Muscle of back (tissue), 11 donors: Measurements from ENCODE around the gene RNF151. TPM values are rescaled to one million over a fixed set of nuclear protein-coding genes. Genes with fewer than 3 reads are reported as not detected.
A peak's percentile ranks its signal among the peaks of the same experiment; 100 is the strongest.

Experiments
- DNase-seq, 3 donors: peaks; one replicate each; pipeline versions ENCODE4 v3.0.0 to v3.0.0-alpha.2; 2013
- polyA plus RNA-seq, 10 donors: library from polyadenylated mRNA; unstranded; fragments of 120-200 nt; gene quantifications; one replicate each; pipeline ENCODE4 v1.2.1, GENCODE V29; 2013; ENCODE audit not compliant: insufficient read length in 10 of 10

RNF151 gene
- polyA plus RNA-seq, 10 donors: not detected

DNA sequence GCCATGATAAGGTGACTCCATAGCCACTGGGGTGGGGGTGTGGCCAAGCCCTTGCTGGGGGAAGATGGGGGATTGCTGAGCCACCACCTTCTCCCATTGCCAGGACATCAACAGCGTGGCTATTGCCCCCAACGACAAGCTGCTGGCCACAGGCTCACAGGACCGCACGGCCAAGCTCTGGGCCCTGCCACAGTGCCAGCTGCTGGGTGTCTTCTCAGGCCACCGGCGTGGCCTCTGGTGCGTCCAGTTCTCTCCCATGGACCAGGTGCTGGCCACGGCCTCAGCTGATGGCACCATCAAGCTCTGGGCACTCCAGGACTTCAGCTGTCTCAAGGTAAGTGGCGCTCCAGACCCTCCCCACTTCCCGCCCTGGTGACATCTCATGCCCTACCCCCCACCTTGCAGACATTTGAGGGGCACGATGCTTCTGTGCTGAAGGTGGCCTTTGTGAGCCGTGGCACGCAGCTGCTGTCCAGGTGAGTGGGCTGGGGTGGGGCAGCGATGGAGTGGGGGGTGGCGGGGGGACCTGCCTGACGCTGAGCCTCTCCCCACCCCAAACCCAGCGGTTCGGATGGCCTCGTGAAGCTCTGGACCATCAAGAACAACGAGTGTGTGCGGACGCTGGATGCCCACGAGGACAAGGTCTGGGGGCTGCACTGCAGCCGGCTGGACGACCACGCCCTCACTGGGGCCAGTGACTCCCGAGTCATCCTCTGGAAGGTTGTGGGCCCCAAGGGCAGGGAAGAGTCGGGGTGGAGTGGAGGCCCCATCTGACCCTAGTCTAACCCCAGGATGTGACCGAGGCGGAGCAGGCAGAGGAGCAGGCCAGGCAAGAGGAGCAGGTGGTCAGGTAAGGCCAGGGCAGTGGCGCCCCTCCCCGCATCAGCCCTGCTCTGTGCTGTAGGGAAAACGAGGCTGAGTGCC lies 10.6 kb downstream of the RNF151 start:
- DNase-seq: no peak

DNA sequence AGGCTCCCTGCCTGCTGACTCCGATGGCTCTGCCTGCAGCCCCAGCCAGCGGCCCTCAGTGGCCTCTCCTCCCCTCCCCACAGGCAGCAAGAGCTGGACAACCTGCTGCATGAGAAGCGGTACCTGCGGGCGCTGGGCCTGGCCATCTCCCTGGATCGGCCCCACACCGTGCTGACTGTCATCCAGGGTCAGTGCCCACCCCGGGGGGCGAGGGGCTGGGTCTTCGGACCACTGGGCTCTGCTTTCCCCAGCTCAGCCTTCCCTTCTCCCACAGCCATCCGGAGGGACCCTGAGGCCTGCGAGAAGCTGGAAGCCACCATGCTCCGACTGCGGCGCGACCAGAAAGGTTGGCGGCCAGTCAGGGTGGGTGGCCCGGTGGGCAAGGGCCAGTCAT lies 11.2 kb downstream of the RNF151 start:
- no peak for DNase-seq

DNA sequence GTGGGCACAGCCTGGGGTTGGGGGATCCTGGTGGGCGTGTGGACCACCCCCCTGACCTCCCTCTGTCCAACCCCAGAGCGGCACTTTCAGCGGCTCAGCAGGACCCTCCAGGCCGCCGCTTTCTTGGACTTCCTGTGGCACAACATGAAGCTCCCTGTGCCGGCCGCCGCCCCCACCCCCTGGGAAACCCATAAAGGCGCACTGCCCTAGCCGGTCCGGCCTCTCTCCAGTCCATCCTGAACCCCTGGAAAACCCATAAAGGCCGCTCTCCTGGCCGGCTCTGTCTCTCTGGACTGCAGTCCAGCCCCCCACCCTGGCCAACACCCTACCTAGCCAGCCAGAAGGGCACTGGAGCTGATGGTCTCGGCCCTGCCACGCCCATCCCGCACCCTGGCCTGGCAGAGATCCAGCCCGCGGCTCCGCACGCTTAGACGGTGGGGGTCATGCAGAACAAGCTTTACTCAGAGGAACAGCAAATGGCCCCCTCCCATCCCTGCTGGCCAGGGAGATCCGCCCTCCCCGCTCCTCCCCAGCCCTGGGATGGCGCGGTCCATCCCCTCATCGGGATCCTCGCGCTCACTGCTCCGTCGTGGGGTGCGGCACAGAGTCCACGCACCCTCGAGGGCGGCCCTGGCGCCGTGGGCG lies 11.9 kb downstream of the RNF151 start:
- DNase-seq: no peak

DNA sequence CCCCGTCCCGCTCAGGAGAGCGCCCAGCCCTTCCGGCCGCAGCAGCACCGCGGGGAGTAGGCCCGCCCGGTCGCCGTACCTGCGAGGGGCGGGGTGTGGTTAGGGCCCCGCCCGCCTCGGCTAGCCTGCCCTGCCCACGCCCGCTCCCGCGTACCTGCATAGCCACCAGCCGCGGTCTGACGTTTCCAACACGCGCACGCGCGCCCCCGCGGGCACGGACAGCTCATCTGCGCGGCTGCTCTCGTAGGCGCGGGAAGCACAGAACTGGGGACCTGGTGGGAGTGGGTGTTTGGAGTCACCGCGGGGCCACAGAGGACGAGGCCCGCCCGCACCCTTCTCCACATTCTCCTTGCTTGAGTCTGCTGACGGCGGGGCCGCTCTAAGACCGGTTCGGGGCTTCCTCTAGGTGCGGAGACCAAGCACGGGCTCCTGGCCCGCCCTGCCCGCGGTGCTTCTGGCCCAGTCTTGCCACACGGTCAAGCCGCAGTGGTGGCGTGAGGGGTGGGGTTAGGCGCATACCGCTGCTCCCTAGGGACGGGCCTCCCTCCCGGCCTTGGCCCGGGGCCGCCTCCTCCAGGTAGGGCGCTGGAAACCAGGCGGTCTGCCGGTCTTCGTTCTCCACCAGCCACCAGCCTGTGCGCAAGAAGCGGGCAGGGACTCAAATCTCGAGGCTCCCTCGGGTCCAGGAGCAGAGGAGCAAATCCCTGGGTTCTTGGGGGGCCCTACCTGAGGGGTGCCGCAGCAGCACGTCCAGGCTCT lies 12.8 kb downstream of the RNF151 start:
- DNase-seq: no peak

DNA sequence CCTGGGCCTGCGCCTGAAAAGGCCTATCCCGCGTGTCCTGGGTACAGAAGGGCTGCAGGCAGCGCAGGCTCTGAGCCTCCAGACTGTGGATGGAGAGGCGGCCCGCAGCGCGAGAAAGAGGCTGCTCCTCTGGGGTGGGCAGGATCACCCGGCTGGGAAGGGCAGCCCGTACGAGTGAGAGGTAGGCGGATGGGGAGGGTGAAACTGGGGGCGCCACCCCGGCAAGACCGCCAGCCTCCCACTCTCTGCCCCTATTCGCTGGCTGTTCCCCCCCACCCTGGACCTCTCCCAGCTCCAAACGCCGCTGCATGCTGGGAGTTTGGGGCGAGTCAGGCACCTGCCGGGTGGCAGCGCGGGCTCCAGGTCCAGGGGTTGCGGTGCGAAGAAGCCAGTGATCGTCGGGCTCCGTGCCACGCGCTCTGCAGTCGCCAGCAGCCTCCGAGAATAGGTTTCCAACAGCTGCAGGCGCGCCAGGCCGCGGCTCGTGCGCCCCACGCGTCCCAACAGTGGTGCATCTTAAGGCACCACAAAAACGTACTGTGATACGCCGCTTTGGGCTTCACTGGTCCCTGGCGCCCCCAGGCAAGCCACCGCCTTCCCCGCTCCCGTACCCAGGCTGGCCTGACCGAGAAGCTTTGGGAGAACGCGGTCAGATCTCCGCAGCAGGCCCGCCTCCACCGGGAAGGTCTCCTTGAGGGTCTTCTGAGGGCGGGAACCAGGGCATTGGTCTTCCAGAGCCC lies 13.5 kb downstream of the RNF151 start:
- no peak for DNase-seq

DNA sequence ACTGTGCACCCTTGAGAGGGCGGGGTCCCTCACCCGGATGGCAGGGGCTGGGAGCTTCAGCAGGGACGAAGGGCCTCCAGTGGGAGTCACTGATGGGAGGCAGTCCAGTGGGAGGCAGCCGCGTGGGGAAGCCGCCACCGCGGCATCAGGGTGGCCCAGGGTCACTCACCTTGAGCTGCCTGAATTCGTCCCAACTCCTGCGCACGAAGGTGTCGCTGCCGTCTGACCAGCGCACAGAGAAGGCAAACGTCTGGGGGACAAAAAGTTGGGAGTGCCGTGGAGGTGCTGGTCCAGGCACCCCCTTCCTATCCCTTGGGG lies 14.1 kb downstream of the RNF151 start:
- DNase-seq: no peak

DNA sequence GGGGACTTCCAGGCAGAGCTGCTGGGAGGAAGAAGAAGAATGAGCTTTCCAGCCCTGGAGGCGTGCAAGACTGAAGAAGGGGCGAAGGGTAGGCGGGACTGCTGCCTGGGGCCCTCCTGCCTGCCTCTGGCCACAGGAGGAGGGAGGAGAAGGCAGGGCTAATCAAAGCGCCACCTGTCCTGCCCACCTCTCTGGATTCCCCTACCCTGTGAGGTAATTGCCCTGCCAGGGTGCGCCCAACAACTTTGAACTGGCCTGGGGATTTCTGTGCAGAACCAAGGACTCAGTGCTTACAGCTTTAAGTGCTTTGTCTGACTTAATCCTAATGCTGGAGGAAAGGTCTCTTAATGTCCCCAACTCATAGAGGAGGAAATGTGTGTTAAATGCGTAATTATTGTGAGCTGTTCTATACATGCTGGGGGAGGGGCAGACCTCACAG lies 14.8 kb downstream of the RNF151 start, which contains the start of gene NOXO1:
TSS of gene NOXO1 (minus strand) at position 72 of the 439 bp plus-strand sequence. CDS start 290 bp downstream, outside the sequence.
- no peak for DNase-seq

DNA sequence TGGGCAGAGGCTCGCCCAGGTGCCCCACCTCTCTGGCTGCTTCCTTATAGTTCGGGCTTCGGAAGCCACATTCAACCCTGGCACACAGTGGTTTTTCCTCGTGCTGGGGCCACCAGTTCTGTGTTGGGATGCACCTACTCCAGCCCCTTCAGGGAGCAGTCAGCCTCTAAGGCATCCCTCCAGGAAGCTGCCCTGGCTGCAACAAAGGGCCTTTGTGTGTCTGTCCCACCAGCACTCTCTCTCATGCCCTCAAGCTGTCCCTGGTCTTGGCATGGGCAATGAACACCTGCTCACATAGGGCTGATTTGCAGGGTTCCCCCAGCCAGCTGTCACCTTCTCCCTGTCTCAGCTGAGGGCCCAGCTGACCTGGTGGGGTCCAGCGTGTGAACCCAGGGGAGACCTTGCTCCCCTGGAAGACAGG lies 15.4 kb downstream of the RNF151 start:
- DNase-seq: no peak

DNA sequence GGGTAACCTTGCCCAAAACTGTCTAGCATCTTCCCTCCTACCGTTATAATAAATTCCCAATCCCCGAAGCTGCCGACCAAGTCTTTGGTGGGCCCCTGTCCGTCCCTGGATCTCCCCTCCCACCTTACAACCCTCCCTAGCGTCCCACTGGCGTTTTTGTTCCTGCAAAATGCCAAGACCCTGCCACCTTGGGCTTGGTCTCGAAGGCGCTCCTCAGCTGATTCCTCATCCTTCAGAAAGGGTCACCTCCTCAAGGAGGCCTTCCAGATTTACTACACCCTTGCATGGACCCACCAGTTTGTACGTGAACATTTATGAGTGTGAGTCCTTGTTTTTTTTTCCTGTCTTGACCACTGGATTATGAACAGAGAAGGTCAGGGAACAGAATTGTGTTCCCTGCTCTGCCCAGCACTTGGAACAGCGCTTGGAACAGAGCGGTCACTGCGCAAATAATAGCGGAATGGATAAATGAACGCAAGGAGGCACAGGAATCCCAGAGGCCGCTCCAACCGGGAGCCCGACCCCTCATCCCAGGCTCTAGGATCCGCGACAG lies 16.4 kb downstream of the RNF151 start:
- DNase-seq: no peak

DNA sequence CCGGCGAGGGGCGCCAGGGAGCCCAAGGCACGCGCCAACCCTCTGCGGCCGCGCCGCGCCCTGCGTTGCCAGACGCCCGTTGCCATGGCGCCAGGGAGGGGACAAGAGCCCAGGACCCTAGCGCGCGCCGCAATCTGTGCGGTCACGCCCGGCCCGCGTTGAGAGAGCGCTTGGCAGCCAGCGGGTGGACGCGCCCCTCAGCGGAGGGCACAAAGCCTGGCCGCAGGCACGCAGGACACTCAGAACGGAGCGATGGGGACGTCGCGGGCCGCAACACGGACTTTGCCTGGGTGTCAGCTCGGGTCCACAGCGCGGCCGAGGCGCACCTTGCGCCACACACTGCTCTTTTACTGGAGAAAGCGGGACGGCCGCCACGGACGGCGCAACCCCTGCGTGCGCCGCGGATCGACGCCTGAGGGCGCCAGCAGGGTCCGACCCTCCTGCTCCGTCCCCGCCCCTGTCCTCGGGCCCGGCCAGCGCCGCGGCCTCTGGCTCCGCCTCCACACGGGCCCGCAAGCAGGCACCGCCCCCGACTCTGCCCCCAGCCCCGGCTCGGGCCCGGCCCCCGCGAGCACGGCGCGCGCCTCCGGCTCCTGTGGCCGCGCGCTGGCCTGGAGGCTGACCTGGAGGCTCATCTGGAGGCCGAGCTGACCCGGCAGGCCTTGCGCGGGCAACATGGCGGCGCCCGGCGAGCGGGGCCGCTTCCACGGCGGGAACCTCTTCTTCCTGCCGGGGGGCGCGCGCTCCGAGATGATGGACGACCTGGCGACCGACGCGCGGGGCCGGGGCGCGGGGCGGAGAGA lies 17.1 kb downstream of the RNF151 start, which contains the start of gene GFER:
TSS of gene GFER (plus strand) at position 650 of the 803 bp plus-strand sequence. CDS start at position 676, 26 bp downstream.
- DNase-seq: peak; percentile 89 to 96 (median 95)

DNA sequence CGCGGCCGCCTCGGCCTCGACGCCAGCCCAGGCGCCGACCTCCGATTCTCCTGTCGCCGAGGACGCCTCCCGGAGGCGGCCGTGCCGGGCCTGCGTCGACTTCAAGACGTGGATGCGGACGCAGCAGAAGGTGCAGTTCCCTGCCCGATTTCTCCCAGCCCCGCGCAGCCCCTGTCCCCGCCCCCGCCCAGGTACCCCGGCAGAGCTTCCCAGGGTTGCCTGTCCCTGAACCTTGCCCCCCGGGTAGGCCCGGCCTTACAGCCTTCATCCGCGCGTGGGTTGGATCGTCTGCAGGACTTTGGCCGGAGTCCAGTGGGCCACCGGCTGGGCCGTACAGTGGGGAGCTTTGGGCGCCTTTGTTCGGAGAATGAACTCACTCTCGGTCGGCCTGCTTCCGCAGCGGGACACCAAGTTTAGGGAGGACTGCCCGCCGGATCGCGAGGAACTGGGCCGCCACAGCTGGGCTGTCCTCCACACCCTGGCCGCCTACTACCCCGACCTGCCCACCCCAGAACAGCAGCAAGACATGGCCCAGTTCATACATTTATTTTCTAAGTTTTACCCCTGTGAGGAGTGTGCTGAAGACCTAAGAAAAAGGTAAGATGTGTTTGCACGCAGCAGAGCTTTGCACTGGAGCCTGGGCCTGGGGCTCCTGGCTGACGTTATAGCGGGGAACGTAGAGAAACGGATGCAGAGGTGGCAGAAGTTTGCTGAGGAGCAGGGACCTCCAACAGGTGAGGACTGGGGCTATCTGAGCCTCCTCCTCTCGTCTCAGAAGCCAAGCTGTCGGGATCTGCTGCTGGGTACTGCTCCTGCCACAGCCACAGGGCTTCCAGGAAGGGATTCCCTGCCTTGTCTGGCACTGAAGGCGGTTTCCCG lies 17.9 kb downstream of the RNF151 start:
- peak in 1 of 3 donors; percentile 53 for DNase-seq

DNA sequence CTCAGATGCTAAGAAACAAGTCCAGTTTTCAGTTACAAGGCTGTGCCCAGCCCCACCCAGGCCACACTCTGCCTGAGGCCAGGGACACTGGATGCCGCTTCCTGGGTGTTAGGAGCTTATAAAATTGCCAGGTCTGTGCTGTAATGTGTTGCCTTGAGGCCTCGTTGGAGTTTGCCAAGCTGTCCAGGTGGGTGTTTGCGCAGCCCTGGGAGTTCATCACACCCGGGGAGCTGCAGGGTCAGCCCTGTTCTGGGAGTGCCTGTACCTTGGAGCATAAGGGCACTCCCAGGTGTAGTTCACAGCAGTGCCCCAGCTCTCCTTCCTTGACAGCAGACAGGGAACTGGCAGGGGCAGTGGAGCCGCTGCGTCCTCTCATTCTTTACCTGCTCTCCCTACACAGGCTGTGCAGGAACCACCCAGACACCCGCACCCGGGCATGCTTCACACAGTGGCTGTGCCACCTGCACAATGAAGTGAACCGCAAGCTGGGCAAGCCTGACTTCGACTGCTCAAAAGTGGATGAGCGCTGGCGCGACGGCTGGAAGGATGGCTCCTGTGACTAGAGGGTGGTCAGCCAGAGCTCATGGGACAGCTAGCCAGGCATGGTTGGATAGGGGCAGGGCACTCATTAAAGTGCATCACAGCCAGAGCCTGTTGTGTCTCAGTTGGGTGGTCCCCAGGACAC lies 19.0 kb downstream of the RNF151 start:
- no peak for DNase-seq

DNA sequence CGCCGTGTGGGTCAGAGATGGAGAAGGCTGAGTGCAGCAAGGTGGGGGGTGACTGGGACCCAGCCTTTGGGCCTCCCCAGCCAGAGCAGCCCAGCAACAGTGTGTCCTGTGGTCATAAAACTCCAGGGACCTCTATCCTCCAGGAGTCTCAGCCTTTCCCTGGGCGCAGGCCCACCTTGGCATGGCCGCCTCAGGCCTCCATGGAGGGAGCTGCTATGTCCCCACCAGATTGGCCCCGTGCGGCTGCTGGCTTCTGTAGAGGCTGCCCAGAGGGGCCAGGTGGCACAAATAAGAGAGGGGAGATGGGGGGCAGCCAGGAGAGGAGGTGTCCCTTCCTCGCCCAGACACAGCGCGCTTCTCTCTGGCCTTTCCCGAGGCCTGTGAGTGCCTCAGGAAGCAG lies 20.5 kb downstream of the RNF151 start:
- no peak for DNase-seq

DNA sequence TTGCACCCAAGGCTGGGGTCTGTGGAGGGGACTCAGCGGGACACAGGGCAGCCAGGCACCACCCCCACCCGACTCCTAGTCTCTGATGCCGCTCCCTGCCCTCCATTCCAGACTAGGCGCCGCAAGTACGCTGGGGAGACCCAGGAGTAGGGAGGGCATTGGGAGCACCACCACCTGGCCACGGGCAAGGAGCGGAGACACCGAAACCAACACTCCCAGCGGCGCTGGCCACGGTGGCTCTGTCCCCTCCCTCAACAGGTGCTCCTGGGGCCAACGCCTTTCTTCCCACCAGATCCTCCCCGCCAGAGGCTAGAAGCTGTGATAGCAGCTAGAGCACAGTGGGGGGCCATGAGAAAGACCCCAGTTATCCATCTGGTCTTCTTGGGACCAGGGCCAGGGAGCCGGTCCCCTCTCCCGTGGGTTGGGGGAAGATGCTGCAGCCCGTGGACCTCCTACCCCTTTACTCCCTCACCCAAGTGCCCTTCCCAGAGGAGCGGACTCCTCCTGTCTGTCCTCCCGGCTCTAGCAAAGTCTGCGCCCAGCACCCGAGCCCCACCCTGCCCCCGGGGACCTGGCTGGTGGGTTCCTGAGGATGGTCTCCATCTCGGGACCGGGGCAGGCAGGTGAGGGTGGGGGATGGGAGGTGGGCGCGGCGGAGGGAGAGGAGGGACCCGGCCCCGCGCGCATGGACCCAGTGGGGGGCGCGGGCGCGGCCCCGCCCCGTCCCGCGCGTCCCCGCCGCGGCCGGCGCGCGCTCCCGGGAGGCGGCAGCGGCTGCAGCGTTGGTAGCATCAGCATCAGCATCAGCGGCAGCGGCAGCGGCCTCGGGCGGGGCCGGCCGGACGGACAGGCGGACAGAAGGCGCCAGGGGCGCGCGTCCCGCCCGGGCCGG lies 22.8 kb downstream of the RNF151 start, which contains the start of gene SYNGR3:
TSS of gene SYNGR3 (plus strand) at position 762 of the 892 bp plus-strand sequence. CDS start 133 bp downstream, outside the sequence.
- DNase-seq: no peak

DNA sequence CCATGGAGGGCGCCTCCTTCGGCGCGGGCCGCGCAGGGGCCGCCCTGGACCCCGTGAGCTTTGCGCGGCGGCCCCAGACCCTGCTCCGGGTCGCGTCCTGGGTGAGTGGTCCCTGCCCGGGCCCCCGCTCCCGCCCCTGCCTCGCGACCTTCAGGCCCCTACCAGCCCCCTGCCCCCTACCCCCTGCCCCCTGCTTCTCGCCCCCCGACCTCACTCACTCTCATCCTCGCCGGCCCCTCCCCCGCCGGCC lies 23.4 kb downstream of the RNF151 start:
- no peak for DNase-seq

DNA sequence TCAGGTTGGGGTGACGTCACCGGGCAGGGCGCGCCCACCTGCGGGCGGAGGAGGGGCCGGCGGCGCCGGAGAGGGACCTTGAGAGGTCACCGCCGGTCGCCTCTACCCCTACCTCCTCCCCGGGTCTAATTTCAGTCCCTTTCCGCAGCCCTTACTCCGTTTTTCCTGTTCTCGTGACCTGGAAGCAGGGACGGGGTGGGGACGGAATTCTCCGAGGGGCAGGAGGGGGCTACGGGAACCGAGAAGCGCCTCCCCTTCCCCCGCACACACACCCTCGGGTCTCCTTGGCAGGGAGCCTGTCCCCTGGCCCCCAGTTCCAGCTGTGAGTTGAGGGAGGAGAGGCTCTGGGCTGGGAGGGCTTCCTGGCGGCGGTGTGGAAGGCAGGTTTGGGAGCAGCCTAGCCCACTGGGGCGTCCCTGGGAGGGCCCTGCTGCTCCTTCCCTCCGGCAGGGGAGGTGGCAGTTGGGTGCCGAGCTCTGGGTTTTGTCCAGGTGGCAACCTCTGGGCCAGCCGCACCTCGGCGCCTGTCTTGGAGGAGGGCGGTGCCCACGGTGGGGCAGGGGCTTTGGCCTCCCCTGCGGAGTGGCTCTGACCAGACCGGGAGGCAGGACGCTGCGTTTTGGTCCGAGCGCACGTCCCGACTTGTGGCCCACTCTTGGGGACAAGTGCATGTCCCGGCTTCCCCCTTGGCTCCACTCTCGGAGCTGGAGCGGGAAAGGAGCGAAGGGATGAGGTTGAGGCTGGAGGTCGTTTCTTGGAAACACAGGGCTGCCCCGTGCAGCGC lies 23.9 kb downstream of the RNF151 start:
- DNase-seq: no peak

DNA sequence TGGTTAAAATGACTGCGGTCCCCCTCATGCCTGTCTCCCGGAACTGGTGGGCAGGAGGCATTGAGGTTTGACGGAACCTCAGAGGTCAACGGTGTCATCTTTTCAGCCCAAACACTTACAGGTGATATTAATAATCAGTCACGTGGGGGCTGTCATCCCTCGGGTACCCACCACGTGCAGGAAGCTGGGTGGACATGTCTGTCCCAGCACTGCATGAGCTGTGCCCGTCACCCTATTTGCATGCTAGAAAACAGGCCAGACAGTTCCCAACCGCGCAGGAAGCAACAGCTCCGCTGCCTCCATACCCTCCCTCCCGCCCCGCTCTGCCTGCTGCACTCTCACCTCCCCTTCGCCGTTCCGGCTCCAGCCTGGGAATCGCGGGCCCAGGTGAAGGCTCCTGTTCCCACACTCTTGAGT lies 24.5 kb downstream of the RNF151 start:
- no peak for DNase-seq
